Neutrophil (primary cell): ENCODE results near the gene RAD51B.
A peak's percentile ranks its signal among the peaks of the same experiment; 100 is the strongest.

Experiments used
- H3K27ac ChIP-seq: fragments of 200-600 bp; sonication (generic); 2 replicates; pipeline ENCODE4 v1.5.1; 2016; ENCODE audit warnings: mild to moderate bottlenecking, moderate library complexity
- H3K27me3 ChIP-seq: fragments of 200-600 bp; sonication (generic); 2 replicates; pipeline ENCODE4 v1.6.0; 2016; ENCODE audit warnings: mild to moderate bottlenecking
- H3K36me3 ChIP-seq: fragments of 200-600 bp; sonication (generic); 2 replicates; pipeline ENCODE4 v1.5.1; 2017
- H3K4me1 ChIP-seq, 2 experiments: fragments of 200-600 bp in 1 of 2; sonication (generic) in 1 of 2; 1 replicate in 1 of 2; 2 replicates in 1 of 2; pipeline versions ENCODE4 v1.5.1 to v1.6.1; 2013 to 2016; ENCODE audit warnings: low read depth in 1 of 2, low read length in 1 of 2, mild to moderate bottlenecking in 1 of 2, moderate library complexity in 1 of 2; ENCODE audit not compliant: control insufficient read depth in 1 of 2, insufficient read depth in 1 of 2
- H3K4me3 ChIP-seq, 2 experiments: fragments of 200-600 bp in 1 of 2; sonication (generic) in 1 of 2; 1 replicate in 1 of 2; 2 replicates in 1 of 2; pipeline ENCODE4 v1.5.1; 2013 to 2016; ENCODE audit warnings: low read depth in 1 of 2, low read length in 1 of 2, mild to moderate bottlenecking in 1 of 2, moderate library complexity in 1 of 2
- H3K9me3 ChIP-seq: fragments of 200-600 bp; sonication (generic); 2 replicates; pipeline ENCODE4 v1.5.1; 2016
- TF ChIP-seq, protein P1 (sequence below): fragments of 200-600 bp; sonication (generic); IDR thresholded peaks from 2 replicates; pipeline ENCODE4 v1.5.1; 2016; ENCODE audit warnings: antibody characterized with exemption

RAD51B gene

DNA sequence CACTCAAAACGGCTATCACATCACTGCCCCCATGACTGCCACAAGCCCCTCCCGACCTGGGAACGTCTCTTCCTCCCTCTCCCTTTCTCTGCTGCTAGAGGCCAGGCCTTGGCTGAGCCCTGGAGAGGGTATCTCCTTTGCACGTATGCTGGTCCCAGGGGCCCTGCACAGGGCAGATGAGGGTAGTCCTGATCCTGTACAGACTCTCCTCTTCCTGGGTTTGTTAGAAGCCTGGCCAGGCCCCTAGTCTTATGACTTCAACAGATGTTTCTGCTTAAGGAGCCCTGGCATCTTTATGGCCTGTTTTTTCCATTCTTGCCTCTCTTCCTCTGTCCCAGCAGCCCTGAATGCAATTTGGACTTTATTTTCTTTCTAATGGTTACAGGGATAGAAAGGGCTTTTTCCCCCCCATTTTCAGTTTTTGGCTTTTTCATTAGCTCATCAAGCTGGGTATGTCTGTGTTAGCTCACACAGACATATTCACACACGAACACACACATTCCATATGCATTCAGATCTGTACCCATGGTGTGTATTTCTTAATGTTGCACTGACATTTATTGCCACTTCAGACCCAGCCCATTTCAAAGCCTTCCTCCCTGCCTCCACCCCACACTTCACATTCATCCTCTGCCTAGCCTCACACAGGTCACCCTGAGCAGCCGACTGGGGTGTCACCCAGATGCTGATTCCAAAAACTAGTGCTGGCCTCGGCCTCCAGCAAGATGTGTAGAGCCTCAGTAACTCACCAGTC is 770.0 kb downstream of the RAD51B start:
- H3K27me3 ChIP-seq, result no peaks in the 10 kb centered on the region
- no peak overlapping the region for H3K4me3 ChIP-seq
- TF ChIP-seq, protein P1, sequence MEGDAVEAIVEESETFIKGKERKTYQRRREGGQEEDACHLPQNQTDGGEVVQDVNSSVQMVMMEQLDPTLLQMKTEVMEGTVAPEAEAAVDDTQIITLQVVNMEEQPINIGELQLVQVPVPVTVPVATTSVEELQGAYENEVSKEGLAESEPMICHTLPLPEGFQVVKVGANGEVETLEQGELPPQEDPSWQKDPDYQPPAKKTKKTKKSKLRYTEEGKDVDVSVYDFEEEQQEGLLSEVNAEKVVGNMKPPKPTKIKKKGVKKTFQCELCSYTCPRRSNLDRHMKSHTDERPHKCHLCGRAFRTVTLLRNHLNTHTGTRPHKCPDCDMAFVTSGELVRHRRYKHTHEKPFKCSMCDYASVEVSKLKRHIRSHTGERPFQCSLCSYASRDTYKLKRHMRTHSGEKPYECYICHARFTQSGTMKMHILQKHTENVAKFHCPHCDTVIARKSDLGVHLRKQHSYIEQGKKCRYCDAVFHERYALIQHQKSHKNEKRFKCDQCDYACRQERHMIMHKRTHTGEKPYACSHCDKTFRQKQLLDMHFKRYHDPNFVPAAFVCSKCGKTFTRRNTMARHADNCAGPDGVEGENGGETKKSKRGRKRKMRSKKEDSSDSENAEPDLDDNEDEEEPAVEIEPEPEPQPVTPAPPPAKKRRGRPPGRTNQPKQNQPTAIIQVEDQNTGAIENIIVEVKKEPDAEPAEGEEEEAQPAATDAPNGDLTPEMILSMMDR, result no peak
- H3K4me1 ChIP-seq, result peaks cover 16 to 17% of the 10 kb centered on the region in 2 experiments
- H3K27ac ChIP-seq, result no peak overlapping the region
- H3K9me3 ChIP-seq, result no peaks in the 10 kb centered on the region
- H3K36me3 ChIP-seq, result no peaks in the 10 kb centered on the region

DNA sequence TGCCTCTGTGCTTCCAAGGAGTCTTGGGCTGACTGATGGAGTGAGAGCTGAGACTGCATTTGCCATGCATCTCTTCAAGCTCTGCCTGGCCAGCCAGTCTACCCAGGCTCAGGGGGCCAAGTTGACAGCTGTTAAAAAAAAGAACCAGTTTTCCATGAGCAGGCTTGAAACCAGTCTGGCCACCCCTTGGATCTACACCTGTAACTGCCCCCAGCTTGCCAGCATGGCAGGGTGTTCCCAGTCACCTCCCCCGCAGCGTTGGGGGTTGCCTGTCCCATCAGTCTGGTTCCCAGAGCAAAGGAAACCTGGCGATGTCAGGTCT is 770.6 kb downstream of the RAD51B start:
- Histone ChIP-seq H3K9me3 (no peaks in the 10 kb centered on the region), H3K4me1 (peaks cover 22 to 23% of the 10 kb centered on the region in 2 experiments), H3K36me3 (no peaks in the 10 kb centered on the region), H3K27ac (no peak overlapping the region), H3K4me3 (no peak overlapping the region), H3K27me3 (no peaks in the 10 kb centered on the region)
- TF ChIP-seq, protein P1, result no peak

DNA sequence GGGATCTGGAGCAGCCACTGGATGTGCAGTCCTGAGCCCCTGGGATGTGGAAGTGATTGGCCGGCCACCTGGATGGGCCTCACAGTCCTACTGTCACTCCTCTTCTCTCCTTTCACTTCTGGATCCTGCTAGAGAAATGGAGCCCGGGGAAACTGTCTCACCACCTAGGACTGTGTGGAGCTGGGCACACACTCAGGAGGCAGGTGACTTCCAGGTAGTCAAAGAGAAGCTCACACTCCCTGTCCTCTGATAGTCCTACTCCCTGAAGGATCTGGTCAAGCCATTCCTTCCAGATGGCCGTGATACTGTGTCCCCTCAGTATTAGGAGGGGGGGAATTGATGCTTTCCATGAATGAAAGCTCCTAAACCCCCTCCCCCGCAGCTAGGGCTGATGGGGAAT is 772.2 kb downstream of the RAD51B start:
- Histone ChIP-seq H3K4me1 (peaks cover 26 to 31% of the 10 kb centered on the region in 2 experiments), H3K4me3 (no peak overlapping the region), H3K27me3 (no peaks in the 10 kb centered on the region), H3K9me3 (no peaks in the 10 kb centered on the region), H3K36me3 (no peaks in the 10 kb centered on the region), H3K27ac (no peak overlapping the region)
- TF ChIP-seq, protein P1, result no peak

DNA sequence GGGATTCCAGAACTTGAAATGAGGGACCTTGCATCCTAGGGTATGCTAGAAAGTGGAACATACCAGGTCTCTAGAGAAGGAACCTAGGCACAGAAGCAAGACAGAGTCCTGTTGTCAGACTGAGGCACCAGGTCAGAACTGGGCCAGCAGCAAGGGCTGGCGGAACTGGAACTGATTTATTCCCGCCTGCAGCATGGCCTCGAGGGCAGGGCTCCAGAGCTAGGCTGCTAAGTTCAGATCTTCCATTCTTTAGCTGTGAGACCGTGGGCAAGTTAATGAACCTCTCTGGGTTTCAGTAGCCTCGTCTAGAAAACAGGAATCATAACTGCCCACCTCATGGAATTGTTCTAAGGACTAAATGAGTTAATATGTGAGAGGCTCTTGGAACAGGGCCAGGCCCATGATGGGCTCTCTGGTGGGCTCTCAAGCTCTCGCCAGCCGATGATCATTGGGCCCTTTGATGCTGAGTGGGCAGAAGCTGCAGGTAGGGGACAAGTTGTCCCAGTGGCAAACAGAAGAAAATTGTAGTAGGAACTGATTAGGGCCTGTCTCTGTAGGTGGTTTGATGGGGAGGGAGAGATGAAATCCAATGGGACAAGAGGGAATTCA is 773.5 kb downstream of the RAD51B start:
- Histone ChIP-seq H3K36me3 (no peaks in the 10 kb centered on the region), H3K9me3 (no peaks in the 10 kb centered on the region), H3K4me3 (no peak overlapping the region), H3K27me3 (no peaks in the 10 kb centered on the region), H3K4me1 (peaks cover 37 to 44% of the 10 kb centered on the region in 2 experiments), H3K27ac (peak overlapping the region; percentile 90)
- TF ChIP-seq, protein P1, result no peak

DNA sequence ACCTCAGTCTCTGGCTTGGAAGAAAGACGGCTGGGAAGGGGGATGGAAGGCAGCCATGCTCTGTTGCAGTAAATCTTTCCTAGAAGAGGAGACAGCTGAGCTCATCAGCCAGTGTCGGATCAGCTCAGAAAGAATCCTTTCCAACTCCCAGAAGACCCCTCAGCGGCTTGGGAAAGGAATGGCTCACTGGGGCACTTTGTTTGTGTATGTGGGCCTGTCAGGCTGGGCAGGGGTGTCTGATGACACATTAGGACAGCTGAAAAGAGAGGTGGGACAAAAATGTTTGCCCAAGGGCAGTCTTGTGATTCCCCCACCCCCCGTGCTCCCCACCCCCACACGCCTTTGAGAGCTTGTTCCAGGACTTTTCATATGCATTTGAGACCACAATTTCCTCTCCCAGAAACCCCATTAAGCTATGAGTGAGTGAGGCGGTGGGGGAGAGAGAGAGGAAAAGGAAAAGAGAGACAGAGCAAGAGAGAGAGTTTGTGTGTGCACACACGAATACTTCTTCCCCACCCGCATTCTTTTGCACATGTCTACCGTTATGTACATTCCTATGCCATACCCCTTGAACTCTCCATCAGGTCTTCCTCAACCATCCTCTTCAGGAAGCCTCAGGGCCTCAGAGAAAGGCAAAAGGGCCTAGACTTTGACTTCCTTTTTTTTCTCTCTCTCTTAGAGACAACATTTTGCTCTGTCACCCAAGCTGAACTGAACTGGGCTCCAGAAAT is 774.4 kb downstream of the RAD51B start:
- Histone ChIP-seq H3K27ac (peak overlapping the region; percentile 90), H3K9me3 (no peaks in the 10 kb centered on the region), H3K36me3 (no peaks in the 10 kb centered on the region), H3K27me3 (no peaks in the 10 kb centered on the region), H3K4me1 (peaks cover 46 to 53% of the 10 kb centered on the region in 2 experiments), H3K4me3 (peak overlapping the region in 1 of 2 experiments; percentile 26)
- TF ChIP-seq, protein P1, result no peak
